HFF-Myc (cell line): ENCODE results near the gene ZFYVE27.

ENCODE experiments used
- DNase-seq: peaks from one replicate; pipeline ENCODE4 v3.0.0-alpha.2; 2011; ENCODE audit warnings: low read depth; ENCODE audit errors: extremely low read depth
- H3K4me3 ChIP-seq: replicated peaks from 2 replicates; pipeline ENCODE4 v1.5.1; 2011; ENCODE audit warnings: low read depth, mild to moderate bottlenecking, control low read depth, low read length
- TF ChIP-seq, protein P1 (sequence below): IDR thresholded peaks from 2 replicates; pipeline ENCODE4 v1.5.1; 2012; ENCODE audit warnings: mild to moderate bottlenecking, low read depth, low read length, control low read depth; ENCODE audit errors: missing control alignments

Gene ZFYVE27

DNA sequence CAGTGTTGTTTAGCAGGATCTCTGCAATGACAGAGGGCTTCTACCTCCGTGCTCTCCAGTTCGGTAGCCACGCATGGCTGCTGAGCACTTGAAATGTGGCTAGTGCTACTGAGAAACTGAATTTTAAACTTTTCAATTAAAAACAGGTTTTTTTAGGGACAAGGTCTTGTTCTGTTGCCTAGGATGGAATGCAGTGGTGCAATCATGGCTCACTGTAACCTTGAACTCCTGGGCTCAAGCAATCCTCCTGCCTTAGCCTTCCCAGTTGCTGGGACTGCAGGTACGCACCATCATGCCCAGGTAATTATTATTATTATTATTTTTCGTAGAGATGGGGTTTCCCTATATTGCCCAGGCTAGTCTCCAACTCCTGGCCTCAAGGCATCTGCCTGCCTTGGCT, 48.3 kb downstream of the ZFYVE27 start:
- DNase-seq, result no peak
- H3K4me3 ChIP-seq, result no peak overlapping the region
- TF ChIP-seq, protein P1, sequence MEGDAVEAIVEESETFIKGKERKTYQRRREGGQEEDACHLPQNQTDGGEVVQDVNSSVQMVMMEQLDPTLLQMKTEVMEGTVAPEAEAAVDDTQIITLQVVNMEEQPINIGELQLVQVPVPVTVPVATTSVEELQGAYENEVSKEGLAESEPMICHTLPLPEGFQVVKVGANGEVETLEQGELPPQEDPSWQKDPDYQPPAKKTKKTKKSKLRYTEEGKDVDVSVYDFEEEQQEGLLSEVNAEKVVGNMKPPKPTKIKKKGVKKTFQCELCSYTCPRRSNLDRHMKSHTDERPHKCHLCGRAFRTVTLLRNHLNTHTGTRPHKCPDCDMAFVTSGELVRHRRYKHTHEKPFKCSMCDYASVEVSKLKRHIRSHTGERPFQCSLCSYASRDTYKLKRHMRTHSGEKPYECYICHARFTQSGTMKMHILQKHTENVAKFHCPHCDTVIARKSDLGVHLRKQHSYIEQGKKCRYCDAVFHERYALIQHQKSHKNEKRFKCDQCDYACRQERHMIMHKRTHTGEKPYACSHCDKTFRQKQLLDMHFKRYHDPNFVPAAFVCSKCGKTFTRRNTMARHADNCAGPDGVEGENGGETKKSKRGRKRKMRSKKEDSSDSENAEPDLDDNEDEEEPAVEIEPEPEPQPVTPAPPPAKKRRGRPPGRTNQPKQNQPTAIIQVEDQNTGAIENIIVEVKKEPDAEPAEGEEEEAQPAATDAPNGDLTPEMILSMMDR, result no peak

DNA sequence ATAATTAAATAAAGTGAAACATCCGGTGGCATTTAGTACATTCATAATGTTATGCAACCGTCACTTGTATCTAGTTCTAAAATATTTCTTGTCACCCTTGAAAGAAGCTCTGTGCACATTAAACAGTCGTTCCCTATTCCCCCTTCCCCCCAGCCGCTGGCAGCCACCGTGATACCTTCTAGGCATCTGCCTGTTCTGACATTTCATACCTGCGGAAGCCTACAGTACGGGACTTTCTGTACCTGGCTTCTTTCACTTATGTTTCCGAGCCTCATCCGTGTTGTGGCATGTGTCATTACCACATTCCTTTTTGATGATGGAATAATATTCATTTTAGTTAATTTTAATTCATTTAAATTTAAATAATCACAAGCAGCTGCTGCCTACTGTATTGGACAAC, 48.8 kb downstream of the ZFYVE27 start:
- TF ChIP-seq, protein P1, result no peak
- no peak overlapping the region for H3K4me3 ChIP-seq
- DNase-seq, result no peak

DNA sequence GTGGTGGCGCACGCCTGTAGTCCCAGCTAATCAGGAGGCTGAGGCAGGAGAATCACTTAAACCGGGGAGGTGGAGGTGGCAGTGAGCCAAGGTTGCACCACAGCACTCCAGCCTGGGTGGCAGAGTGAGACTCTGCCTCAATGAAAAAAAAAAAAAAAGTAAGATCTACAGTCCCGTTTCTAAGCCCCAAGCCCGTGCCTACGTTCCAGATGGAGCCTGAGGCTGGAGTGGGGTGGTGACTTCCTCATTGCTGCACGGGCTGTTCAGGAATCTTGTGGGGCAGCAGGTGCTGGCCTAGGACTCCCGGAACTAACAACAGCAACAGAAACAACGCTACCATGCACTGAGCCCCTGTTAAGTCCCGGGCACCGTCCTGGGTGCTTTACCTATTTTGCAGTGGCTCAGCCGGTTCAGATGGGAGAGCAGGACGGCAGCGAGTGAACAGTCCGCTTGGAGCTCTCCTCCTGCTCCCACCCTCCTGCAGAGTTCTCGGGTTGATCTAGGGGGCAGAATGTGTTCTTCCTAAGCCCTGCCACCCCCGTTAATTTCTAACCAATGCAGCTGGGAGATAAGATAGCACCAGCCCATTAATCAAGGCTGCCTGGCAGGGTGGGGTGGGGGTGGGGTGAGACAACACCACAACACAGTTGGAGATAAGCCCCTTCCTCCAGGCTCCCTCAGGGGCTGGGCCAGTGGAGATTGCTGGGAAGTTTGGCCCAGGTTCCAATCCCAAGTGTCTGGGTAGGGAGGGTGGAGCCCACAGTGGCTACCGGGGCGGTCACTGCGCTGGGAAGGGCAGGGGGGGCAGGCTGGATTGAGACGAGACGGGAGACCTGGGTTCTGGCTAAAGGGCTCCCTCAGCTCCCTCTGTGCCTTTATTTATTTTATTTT, 51.9 kb downstream of the ZFYVE27 start:
- H3K4me3 ChIP-seq, result no peak overlapping the region
- DNase-seq, result no peak
- TF ChIP-seq, protein P1, result no peak

DNA sequence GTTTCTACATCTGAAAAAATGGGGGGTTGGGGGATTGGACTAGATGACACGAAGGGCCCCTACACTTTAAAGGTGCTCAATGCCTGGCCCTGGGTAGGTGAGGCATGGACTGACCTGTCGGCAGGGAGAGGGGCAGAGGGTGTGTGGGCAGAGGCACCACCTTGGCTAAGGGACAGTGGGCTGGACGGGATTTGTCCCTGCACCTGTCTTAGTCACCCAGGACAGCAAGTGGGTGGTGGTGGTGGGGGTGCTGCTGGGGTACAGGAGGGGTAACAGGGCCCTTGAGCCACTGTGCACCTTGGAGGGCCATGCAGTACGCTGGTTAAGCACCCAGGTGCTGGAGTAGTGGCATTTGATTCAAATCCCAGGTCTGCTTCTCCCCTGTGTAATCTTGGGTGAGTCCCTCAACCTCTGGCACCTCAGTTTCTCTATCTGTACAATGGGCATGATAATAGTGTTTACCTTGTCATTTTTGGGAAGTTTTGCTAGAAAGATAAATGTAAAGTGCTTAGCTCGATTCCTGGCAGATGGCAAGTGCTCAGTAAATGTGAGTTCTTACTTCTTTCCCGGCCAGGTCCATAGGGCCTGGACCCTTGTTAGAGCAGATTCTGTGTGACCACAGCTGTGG, 53.0 kb downstream of the ZFYVE27 start:
- no peak for DNase-seq
- TF ChIP-seq, protein P1, result no peak
- H3K4me3 ChIP-seq, result no peak overlapping the region

DNA sequence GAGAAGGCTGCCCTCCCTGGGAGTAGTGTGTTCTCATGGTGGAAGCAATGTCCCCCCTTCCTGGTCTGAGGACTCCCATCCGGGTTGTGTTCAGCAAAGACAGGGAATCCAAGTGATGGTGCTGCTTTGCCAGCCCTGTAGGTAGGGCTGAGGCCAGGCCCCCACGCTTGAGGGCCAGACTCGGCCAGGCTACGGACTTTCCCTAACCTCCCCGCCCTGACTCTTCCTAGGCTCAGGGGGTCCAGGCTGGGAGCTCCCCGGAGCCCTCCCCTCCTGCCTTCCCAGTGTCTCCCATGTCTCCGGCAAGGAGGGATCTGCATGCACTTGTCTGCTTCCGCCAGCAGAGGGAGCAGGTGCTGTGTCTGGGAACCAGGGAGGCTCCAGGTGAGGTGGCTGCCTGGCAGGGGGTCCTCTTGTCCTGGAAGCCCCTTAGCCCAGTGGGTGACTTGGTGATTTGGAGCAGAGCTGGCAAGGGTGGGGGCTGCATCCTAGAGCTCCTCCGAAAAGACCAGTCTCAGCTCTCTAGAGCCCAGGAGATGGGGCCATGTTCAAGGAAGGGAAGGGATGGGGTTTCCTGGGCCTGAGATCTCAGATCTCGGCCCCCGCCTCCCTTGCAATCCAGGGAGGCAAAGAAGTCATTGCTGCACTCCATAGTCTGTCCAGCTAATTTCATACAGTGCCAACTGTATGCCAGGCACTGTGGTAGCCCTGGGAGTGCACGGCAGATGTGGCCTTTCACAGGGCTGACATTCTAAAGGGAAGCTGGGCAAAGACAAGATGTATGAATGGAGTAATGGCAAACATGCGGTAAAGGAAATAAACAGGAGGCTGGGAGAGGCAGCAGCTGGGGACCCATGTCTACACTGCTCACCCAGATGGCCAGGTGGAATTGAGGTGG, 55.1 kb downstream of the ZFYVE27 start:
- H3K4me3 ChIP-seq, result no peak overlapping the region
- DNase-seq, result peak; percentile 11
- TF ChIP-seq, protein P1, result peak; percentile 97

DNA sequence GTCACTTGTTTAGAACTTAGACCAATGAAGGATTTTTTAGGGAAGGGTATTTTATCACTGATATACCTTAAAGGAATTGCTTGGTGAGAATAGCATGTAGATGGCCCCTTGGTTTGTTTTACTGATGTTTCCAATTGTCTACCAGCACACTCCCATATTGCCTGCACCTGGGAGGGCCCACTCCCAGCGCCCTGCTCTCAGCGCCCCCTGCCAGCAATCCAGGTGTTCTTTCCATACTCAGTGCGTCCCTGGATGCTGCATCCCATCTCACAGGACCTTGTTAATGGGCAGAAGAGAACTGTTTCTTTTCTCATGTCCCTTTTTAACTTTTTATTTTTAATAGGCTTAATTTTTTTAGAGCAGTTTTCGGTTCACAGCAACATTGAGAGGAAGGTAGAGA, 59.0 kb downstream of the ZFYVE27 start:
- TF ChIP-seq, protein P1, result no peak
- H3K4me3 ChIP-seq, result no peak overlapping the region
- no peak for DNase-seq
